HepG2 (cell line): ENCODE measurements around the gene BIRC6. TPM values are rescaled to one million over a fixed set of nuclear protein-coding genes. Genes with fewer than 3 reads are reported as not detected.
A peak's percentile ranks its signal among the peaks of the same experiment; 100 is the strongest.

Source experiments
- BRCA1 ChIP-seq: sonication (generic); formaldehyde crosslinking; IDR thresholded peaks from 2 replicates; pipeline ENCODE4 v1.4.0; 2020; ENCODE audit warnings: missing genetic modification reagents
- EEA1 ChIP-seq: sonication (generic); formaldehyde crosslinking; IDR thresholded peaks from 2 replicates; pipeline ENCODE4 v1.5.1; 2020; ENCODE audit warnings: mild to moderate bottlenecking, missing genetic modification reagents, borderline replicate concordance
- FOXA1 ChIP-seq, 2 experiments: fragments of 450-650 bp in 1 of 2; sonication (generic) in 1 of 2; formaldehyde crosslinking in 1 of 2; IDR thresholded peaks; 2 replicates each; pipeline versions ENCODE4 v1.4.0 to v1.6.1; 2016 to 2020; ENCODE audit warnings: missing genetic modification reagents in 1 of 2
- KLF13 ChIP-seq: sonication (generic); formaldehyde crosslinking; IDR thresholded peaks from 2 replicates; pipeline ENCODE4 v1.4.0; 2020; ENCODE audit warnings: mild to moderate bottlenecking, missing genetic modification reagents
- MIER2 ChIP-seq: IDR thresholded peaks from 2 replicates; pipeline ENCODE4 v1.6.1; 2016; ENCODE audit warnings: missing biosample characterization, missing genetic modification reagents
- MIXL1 ChIP-seq: IDR thresholded peaks from 2 replicates; pipeline ENCODE4 v1.6.1; 2016
- MYC ChIP-seq: sonication (generic); formaldehyde crosslinking; IDR thresholded peaks from 2 replicates; pipeline ENCODE4 v1.9.0; 2021; ENCODE audit warnings: missing genetic modification reagents, borderline replicate concordance
- NBN ChIP-seq: fragments of 450-650 bp; conservative IDR thresholded peaks from 2 replicates; pipeline ENCODE4 v1.6.1; 2017
- PCBP2 ChIP-seq: fragments of 200-400 bp; formaldehyde crosslinking; optimal IDR thresholded peaks from 2 replicates; pipeline ENCODE3; 2018; ENCODE audit warnings: low read length, low read depth; ENCODE audit not compliant: poor library complexity, severe bottlenecking
- SP1 ChIP-seq, 2 experiments: fragments of 450-650 bp in 1 of 2; sonication (generic) in 1 of 2; formaldehyde crosslinking in 1 of 2; IDR thresholded peaks; 2 replicates each; pipeline versions ENCODE4 v1.4.0 to v1.6.1; 2016 to 2020; ENCODE audit warnings: missing genetic modification reagents in 1 of 2
- TSC22D2 ChIP-seq: sonication (generic); formaldehyde crosslinking; IDR thresholded peaks from 2 replicates; pipeline ENCODE4 v1.5.1; 2020; ENCODE audit warnings: missing genetic modification reagents, mild to moderate bottlenecking, borderline replicate concordance
- U2AF1 ChIP-seq: fragments of 200-400 bp; formaldehyde crosslinking; optimal IDR thresholded peaks from 2 replicates; pipeline ENCODE3; 2017; ENCODE audit warnings: mild to moderate bottlenecking, low read depth, low read length
- U2AF2 ChIP-seq: fragments of 200-400 bp; formaldehyde crosslinking; IDR thresholded peaks from 2 replicates; pipeline ENCODE4 v1.6.1; 2017; ENCODE audit warnings: low read depth, mild to moderate bottlenecking, low read length
- ZNF326 ChIP-seq: sonication (generic); formaldehyde crosslinking; IDR thresholded peaks from 2 replicates; pipeline ENCODE4 v1.4.0; 2020; ENCODE audit warnings: missing genetic modification reagents, borderline replicate concordance
- ZNF577 ChIP-seq: sonication (generic); formaldehyde crosslinking; IDR thresholded peaks from 2 replicates; pipeline ENCODE4 v1.4.0; 2020; ENCODE audit warnings: mild to moderate bottlenecking, low read depth, missing genetic modification reagents, borderline replicate concordance
- polyA plus RNA-seq, 8 experiments: library from polyadenylated mRNA; depleted of rRNA in 3 of 8; stranded (reverse) in 7 of 8; unstranded in 1 of 8; fragments of >200 nt; fragmentation: Illumina TruSeq in 4 of 8; extraction: Trizol in 4 of 8; gene quantifications; 2 replicates each; pipeline versions ENCODE4 v1.2.1 to v1.2.3, GENCODE V29; 2011 to 2016; ENCODE audit warnings: low read depth in 4 of 8, missing spikeins in 1 of 8, mixed read lengths in 1 of 8; ENCODE audit not compliant: insufficient read depth in 1 of 8
- total RNA-seq, 5 experiments: library from RNA; depleted of rRNA; stranded (reverse); fragments of >200 nt; fragmentation: Illumina TruSeq; extraction: Trizol; gene quantifications; 2 replicates each; pipeline ENCODE4 v1.2.3, GENCODE V29; 2016; ENCODE audit warnings: low read depth in 1 of 5
- TF ChIP-seq, protein P1 (sequence below): sonication (generic); formaldehyde crosslinking; IDR thresholded peaks from 2 replicates; pipeline ENCODE4 v1.5.0; 2020; ENCODE audit warnings: missing genetic modification reagents
- TF ChIP-seq, protein P2 (sequence below): sonication (generic); formaldehyde crosslinking; IDR thresholded peaks from 2 replicates; pipeline ENCODE4; 2020; ENCODE audit warnings: missing genetic modification reagents, mild to moderate bottlenecking, borderline replicate concordance
- TF ChIP-seq, protein P3 (sequence below): sonication (generic); formaldehyde crosslinking; IDR thresholded peaks from 2 replicates; pipeline ENCODE4 v1.4.0; 2020; ENCODE audit warnings: mild to moderate bottlenecking, missing genetic modification reagents, borderline replicate concordance
- TF ChIP-seq, protein P4 (sequence below): sonication (generic); formaldehyde crosslinking; IDR thresholded peaks from 2 replicates; pipeline ENCODE4 v1.8.1; 2022; ENCODE audit warnings: low read depth, mild to moderate bottlenecking, missing genetic modification reagents
- TF ChIP-seq, protein P5 (sequence below): sonication (generic); formaldehyde crosslinking; IDR thresholded peaks from 2 replicates; pipeline ENCODE4 v1.8.1; 2023; ENCODE audit warnings: missing genetic modification reagents, mild to moderate bottlenecking, borderline replicate concordance
- TF ChIP-seq, protein P6 (sequence below): sonication (generic); IDR thresholded peaks from 2 replicates; pipeline ENCODE4 v1.6.1; 2016; ENCODE audit warnings: low read depth, borderline replicate concordance

BIRC6 gene
- total and polyA plus RNA-seq, 2 of the 13 experiments (the other 11 are each of a cell fraction or from before 2014, with no cell fraction given) = 65.6 to 120 TPM

DNA sequence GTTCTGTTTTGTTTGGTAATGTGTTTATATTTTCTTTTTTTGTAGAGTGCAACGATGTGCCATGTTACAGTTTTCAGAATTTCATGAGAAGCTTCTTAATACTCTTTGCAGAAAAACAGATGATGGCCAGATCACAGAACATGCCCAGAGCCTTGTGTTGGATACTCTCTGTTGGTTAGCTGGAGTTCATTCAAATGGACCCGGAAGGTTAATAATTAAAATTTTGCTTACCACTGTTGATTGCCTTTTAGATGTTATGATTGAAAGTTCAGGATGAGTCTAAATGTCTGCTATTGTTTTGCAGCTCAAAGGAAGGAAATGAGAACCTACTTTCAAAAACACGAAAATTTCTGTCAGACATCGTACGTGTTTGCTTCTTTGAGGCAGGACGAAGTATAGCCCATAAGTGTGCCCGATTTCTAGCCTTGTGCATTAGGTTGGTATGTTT, 85.2 kb downstream of the BIRC6 start (continued):
- no peak for TF ChIP-seq TSC22D2
- no peak for TF ChIP-seq SP1 (IDR thresholded peaks at IDR 0.05)
- no peak for TF ChIP-seq SP1 (CRISPR knock-in tag; IDR thresholded peaks at IDR 0.05)
- TF ChIP-seq FOXA1 (IDR thresholded peaks at IDR 0.05) = no peak
- no peak for TF ChIP-seq FOXA1 (CRISPR knock-in tag; IDR thresholded peaks at IDR 0.05)
- no peak for TF ChIP-seq ZNF326 (CRISPR knock-in tag)
- no peak for TF ChIP-seq PCBP2
- no peak for TF ChIP-seq U2AF2
- TF ChIP-seq, protein P1, sequence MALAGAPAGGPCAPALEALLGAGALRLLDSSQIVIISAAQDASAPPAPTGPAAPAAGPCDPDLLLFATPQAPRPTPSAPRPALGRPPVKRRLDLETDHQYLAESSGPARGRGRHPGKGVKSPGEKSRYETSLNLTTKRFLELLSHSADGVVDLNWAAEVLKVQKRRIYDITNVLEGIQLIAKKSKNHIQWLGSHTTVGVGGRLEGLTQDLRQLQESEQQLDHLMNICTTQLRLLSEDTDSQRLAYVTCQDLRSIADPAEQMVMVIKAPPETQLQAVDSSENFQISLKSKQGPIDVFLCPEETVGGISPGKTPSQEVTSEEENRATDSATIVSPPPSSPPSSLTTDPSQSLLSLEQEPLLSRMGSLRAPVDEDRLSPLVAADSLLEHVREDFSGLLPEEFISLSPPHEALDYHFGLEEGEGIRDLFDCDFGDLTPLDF (CRISPR knock-in tag) = no peak
- no peak for TF ChIP-seq ZNF577
- TF ChIP-seq MYC (CRISPR knock-in tag) = no peak
- TF ChIP-seq, protein P2, sequence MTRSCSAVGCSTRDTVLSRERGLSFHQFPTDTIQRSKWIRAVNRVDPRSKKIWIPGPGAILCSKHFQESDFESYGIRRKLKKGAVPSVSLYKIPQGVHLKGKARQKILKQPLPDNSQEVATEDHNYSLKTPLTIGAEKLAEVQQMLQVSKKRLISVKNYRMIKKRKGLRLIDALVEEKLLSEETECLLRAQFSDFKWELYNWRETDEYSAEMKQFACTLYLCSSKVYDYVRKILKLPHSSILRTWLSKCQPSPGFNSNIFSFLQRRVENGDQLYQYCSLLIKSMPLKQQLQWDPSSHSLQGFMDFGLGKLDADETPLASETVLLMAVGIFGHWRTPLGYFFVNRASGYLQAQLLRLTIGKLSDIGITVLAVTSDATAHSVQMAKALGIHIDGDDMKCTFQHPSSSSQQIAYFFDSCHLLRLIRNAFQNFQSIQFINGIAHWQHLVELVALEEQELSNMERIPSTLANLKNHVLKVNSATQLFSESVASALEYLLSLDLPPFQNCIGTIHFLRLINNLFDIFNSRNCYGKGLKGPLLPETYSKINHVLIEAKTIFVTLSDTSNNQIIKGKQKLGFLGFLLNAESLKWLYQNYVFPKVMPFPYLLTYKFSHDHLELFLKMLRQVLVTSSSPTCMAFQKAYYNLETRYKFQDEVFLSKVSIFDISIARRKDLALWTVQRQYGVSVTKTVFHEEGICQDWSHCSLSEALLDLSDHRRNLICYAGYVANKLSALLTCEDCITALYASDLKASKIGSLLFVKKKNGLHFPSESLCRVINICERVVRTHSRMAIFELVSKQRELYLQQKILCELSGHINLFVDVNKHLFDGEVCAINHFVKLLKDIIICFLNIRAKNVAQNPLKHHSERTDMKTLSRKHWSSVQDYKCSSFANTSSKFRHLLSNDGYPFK = no peak
- TF ChIP-seq NBN = no peak
- TF ChIP-seq, protein P3, sequence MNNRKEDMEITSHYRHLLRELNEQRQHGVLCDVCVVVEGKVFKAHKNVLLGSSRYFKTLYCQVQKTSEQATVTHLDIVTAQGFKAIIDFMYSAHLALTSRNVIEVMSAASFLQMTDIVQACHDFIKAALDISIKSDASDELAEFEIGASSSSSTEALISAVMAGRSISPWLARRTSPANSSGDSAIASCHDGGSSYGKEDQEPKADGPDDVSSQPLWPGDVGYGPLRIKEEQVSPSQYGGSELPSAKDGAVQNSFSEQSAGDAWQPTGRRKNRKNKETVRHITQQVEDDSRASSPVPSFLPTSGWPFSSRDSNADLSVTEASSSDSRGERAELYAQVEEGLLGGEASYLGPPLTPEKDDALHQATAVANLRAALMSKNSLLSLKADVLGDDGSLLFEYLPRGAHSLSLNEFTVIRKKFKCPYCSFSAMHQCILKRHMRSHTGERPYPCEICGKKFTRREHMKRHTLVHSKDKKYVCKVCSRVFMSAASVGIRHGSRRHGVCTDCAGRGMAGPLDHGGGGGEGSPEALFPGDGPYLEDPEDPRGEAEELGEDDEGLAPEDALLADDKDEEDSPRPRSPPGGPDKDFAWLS (CRISPR knock-in tag) = no peak
- 0 out of 2 replicates have a peak, but pooled peaks have one; percentile 10 for TF ChIP-seq BRCA1 (CRISPR knock-in tag)
- TF ChIP-seq, protein P4, sequence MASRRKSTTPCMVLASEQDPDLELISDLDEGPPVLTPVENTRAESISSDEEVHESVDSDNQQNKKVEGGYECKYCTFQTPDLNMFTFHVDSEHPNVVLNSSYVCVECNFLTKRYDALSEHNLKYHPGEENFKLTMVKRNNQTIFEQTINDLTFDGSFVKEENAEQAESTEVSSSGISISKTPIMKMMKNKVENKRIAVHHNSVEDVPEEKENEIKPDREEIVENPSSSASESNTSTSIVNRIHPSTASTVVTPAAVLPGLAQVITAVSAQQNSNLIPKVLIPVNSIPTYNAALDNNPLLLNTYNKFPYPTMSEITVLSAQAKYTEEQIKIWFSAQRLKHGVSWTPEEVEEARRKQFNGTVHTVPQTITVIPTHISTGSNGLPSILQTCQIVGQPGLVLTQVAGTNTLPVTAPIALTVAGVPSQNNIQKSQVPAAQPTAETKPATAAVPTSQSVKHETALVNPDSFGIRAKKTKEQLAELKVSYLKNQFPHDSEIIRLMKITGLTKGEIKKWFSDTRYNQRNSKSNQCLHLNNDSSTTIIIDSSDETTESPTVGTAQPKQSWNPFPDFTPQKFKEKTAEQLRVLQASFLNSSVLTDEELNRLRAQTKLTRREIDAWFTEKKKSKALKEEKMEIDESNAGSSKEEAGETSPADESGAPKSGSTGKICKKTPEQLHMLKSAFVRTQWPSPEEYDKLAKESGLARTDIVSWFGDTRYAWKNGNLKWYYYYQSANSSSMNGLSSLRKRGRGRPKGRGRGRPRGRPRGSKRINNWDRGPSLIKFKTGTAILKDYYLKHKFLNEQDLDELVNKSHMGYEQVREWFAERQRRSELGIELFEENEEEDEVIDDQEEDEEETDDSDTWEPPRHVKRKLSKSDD (CRISPR knock-in tag) = no peak
- TF ChIP-seq U2AF1 = no peak
- TF ChIP-seq, protein P5, sequence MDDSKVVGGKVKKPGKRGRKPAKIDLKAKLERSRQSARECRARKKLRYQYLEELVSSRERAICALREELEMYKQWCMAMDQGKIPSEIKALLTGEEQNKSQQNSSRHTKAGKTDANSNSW (CRISPR knock-in tag) = no peak
- TF ChIP-seq, protein P6, sequence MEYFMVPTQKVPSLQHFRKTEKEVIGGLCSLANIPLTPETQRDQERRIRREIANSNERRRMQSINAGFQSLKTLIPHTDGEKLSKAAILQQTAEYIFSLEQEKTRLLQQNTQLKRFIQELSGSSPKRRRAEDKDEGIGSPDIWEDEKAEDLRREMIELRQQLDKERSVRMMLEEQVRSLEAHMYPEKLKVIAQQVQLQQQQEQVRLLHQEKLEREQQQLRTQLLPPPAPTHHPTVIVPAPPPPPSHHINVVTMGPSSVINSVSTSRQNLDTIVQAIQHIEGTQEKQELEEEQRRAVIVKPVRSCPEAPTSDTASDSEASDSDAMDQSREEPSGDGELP = peak; percentile 48; the same call in 1 of the 2 replicates
- no peak for TF ChIP-seq EEA1 (CRISPR knock-in tag)
- TF ChIP-seq MIXL1 (CRISPR knock-in tag) = peak; percentile 75; the same call in 1 of the 2 replicates
- no peak for TF ChIP-seq KLF13
- TF ChIP-seq MIER2 (CRISPR knock-in tag) = no peak
